T-helper 17 cell (primary cell): ENCODE measurements around the gene SSPN. TPM values are rescaled to one million over a fixed set of nuclear protein-coding genes. Genes with fewer than 3 reads are reported as not detected.

Experiments used
- ATAC-seq: fragments of 150-1000 bp; cut with Tn5 transposase; 2 replicates; pipeline ENCODE4 v1.10.0; 2021; ENCODE audit warnings: mild to moderate bottlenecking, moderate library complexity
- DNase-seq, 3 donors: peaks; one replicate each; pipeline versions ENCODE4 v3.0.0 to v3.0.0-alpha.2; 2020 to 2021
- H3K9me3 ChIP-seq: one replicate; pipeline ENCODE4 v1.7.0; 2013; ENCODE audit warnings: low read length, mild to moderate bottlenecking; ENCODE audit not compliant: control insufficient read depth, poor library complexity, severe bottlenecking
- H3K27ac Mint-ChIP-seq: one replicate; pipeline ENCODE4 v1.8.0; 2022; ENCODE audit warnings: mild to moderate bottlenecking, moderate library complexity, mixed read lengths
- H3K27me3 Mint-ChIP-seq: one replicate; pipeline ENCODE4 v1.8.0; 2022; ENCODE audit warnings: mixed read lengths
- H3K36me3 Mint-ChIP-seq: one replicate; pipeline ENCODE4 v1.8.0; 2022; ENCODE audit warnings: low read depth, mixed read lengths
- H3K4me1 Mint-ChIP-seq: one replicate; pipeline ENCODE4 v1.8.0; 2022; ENCODE audit warnings: mild to moderate bottlenecking, mixed read lengths
- H3K4me3 Mint-ChIP-seq: one replicate; pipeline ENCODE4 v1.8.0; 2022; ENCODE audit warnings: mild to moderate bottlenecking, moderate library complexity, mixed read lengths
- total RNA-seq, 4 donors: library from RNA in 2 of 4; stranded (reverse) in 2 of 4; gene quantifications; one replicate each; pipeline ENCODE4 v1.2.3 and lab custom pipeline; 2022 to 2026

The SSPN gene
- total RNA-seq, 2 donors from 2014 or later, result 1.7 TPM; not detected in 1

DNA sequence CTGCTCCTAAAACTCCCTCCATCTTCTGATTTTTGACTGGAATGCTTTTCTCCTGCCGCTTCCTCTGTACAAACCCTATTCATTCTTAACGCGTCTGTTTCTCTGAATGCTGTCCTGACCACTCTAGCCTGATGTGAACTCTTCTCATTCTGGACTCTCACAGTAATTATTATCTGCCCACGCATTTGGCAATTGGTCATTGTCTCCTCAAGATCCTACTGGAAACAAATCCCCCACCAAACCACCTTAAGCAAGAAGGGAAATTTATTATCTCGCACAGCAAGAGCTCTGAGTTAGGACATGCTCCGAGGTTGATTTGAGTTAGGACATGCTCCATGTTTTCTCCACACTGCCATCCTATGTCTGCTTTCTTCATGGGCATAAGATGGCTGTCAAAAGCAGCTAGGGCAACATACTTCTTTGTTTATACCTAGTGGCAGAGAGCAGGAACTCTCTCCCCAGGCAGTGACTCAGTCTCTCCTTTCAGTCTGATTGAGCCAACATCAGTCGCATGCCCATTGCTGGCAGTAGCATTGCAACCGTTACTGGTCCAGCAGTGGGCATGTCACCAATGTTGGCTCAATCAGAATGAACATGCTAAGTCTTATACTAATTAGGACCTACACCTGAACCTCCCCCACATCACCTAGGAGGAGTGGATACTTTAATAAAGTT is 102.2 kb downstream of the SSPN start:
- no peak for ATAC-seq
- Mint-ChIP-seq H3K4me3 (no peak overlapping the region), H3K27me3 (no peaks in the 10 kb centered on the region), H3K27ac (no peak overlapping the region), H3K36me3 (no peaks in the 10 kb centered on the region), H3K4me1 (peaks cover 18% of the 10 kb centered on the region)
- DNase-seq, result no peak
- no peaks in the 10 kb centered on the region for H3K9me3 ChIP-seq

DNA sequence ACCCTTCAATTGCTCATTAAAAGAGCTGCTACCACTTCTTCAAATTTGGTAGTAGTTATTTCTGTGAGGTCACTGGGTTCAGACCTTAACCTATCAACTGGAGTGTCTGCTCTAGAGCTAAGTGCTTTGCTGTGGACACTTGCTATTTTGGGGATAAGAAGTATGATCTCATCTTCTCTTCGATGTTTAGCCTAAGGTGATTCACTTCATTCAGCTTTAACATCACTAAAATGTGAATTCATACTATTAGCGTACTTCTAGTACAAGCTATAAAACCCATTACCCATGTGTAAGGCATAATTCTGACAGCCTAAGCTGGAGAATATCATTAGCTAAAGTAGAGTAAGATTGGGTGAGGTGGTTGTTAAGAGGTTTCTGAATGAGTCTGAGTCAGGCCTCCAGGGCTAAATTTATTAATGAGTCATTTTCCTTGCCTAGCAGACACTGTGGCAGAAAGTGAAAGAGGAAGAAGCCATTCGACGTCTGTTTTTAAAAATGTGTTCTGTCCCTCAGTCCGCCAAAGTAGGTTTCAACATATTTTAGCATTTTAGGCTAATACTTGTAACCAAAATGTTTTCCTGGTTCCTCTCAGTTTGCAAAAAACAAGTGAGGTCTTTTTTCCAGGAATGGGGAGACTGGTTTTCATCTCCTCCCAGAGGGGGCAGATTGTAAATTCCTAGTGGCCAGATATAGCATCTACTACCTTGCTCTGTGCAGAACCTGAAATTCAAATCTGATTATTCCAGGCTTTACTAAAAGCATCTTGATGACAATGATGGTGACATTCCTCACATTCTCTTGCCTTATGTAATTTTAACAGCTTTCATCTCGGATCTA is 103.6 kb downstream of the SSPN start:
- H3K27me3 Mint-ChIP-seq, result no peaks in the 10 kb centered on the region
- peak; percentile 87 for ATAC-seq
- no peaks in the 10 kb centered on the region for H3K36me3 Mint-ChIP-seq
- no peaks in the 10 kb centered on the region for H3K9me3 ChIP-seq
- H3K4me3 Mint-ChIP-seq, result peak overlapping the region; percentile 58
- H3K27ac Mint-ChIP-seq, result peak overlapping the region; percentile 49
- H3K4me1 Mint-ChIP-seq, result peaks cover 18% of the 10 kb centered on the region
- no peak for DNase-seq

DNA sequence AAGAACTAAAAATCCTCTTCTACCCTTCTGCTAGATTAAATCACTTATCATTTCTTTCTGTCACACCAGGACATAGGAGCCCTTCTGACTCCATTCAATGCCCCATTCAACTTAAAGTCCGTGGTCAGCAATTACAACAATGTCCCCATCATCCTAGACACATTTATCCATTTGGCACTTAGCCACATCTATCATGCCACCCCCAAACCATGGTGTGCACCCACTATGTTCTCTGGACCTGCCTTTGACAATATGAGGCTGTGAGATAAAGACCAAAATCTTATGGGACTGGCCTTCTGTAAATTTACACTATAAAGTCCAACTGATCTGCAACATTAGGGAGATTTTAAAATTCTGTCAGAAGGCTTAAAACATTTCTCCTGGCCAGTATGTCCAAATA is 104.4 kb downstream of the SSPN start:
- Mint-ChIP-seq H3K36me3 (no peaks in the 10 kb centered on the region), H3K4me1 (peaks cover 18% of the 10 kb centered on the region), H3K27ac (peak overlapping the region; percentile 49), H3K4me3 (peak overlapping the region; percentile 19), H3K27me3 (no peaks in the 10 kb centered on the region)
- no peak for DNase-seq
- H3K9me3 ChIP-seq, result no peaks in the 10 kb centered on the region
- no peak for ATAC-seq

Other genes starting within 250 kb of the SSPN start
- gene RASSF8, start 236.9 kb upstream of the SSPN start, total RNA-seq, result under 1 TPM in 1 of 2 donors, not detected in 1; 0.05 TPM
- under 1 TPM in 1 of 2 donors, not detected in 1; 0.37 TPM for gene BHLHE41, start 70.5 kb upstream of the SSPN start, total RNA-seq